Measurements from ENCODE around the gene SSTR5.

Gene SSTR5

GRCh38 chr16:1034230-1035065 is 38.1 kb upstream of the SSTR5 start:
- Histone ChIP-seq H3K27me3 (ENCODE audit: low read depth) (peaks cover 12% of the 10 kb centered on the region), H3K9me3 (no peaks in the 10 kb centered on the region), H3K36me3 (replicated peaks) (no peaks in the 10 kb centered on the region), H3K4me1 (no peaks in the 10 kb centered on the region), H3K4me3 (no peak overlapping the region)
- no peak for DNase-seq (ENCODE audit: low spot score in 2 of 2)
- in situ Hi-C loops (cut with MboI; ENCODE audit: low sequenced_read_pairs), result no loop called here

GRCh38 chr16:1035066-1035415 is 37.5 kb upstream of the SSTR5 start:
- H3K36me3 ChIP-seq (replicated peaks), result no peaks in the 10 kb centered on the region
- in situ Hi-C loops (cut with MboI; ENCODE audit: low sequenced_read_pairs), result no loop called here
- no peaks in the 10 kb centered on the region for H3K4me1 ChIP-seq
- no peaks in the 10 kb centered on the region for H3K9me3 ChIP-seq
- no peak for DNase-seq (ENCODE audit: low spot score in 2 of 2)
- H3K27me3 ChIP-seq (ENCODE audit: low read depth), result peaks cover 9% of the 10 kb centered on the region; the same call in 1 of the 2 replicates
- H3K4me3 ChIP-seq, result no peak overlapping the region

GRCh38 chr16:1036166-1036565 is 36.4 kb upstream of the SSTR5 start:
- Histone ChIP-seq H3K36me3 (replicated peaks) (no peaks in the 10 kb centered on the region), H3K4me3 (no peak overlapping the region), H3K4me1 (no peaks in the 10 kb centered on the region), H3K27me3 (ENCODE audit: low read depth) (peaks cover 9% of the 10 kb centered on the region; the same call in 1 of the 2 replicates), H3K9me3 (no peaks in the 10 kb centered on the region)
- in situ Hi-C loops (cut with MboI; ENCODE audit: low sequenced_read_pairs), result no loop called here
- DNase-seq (ENCODE audit: low spot score in 2 of 2), result no peak

- no peak overlapping the region for H3K4me3 ChIP-seq
- H3K9me3 ChIP-seq, result no peaks in the 10 kb centered on the region
- H3K4me1 ChIP-seq, result no peaks in the 10 kb centered on the region
- no peak for DNase-seq (ENCODE audit: low spot score in 2 of 2)
- H3K36me3 ChIP-seq (replicated peaks), result no peaks in the 10 kb centered on the region
- in situ Hi-C loops (cut with MboI; ENCODE audit: low sequenced_read_pairs), result no loop called here
- H3K27me3 ChIP-seq (ENCODE audit: low read depth), result peaks cover 9% of the 10 kb centered on the region; the same call in 1 of the 2 replicates
Observed at GRCh38 chr16:1036726-1037393, 35.7 kb upstream of the SSTR5 start.

- H3K4me3 ChIP-seq, result no peak overlapping the region
- peaks cover 9% of the 10 kb centered on the region; the same call in 1 of the 2 replicates for H3K27me3 ChIP-seq (ENCODE audit: low read depth)
- no peaks in the 10 kb centered on the region; the same call in 1 of the 2 replicates for H3K9me3 ChIP-seq
- no peaks in the 10 kb centered on the region for H3K36me3 ChIP-seq (replicated peaks)
- no peaks in the 10 kb centered on the region for H3K4me1 ChIP-seq
- in situ Hi-C loops (cut with MboI; ENCODE audit: low sequenced_read_pairs), result no loop called here
- DNase-seq (ENCODE audit: low spot score in 2 of 2), result no peak
Observed at GRCh38 chr16:1037394-1038257, 34.9 kb upstream of the SSTR5 start.

GRCh38 chr16:1038932-1039331 is 33.6 kb upstream of the SSTR5 start:
- H3K27me3 ChIP-seq (ENCODE audit: low read depth), result peaks cover 9% of the 10 kb centered on the region; the same call in 1 of the 2 replicates
- H3K9me3 ChIP-seq, result no peaks in the 10 kb centered on the region; the same call in 1 of the 2 replicates
- H3K4me1 ChIP-seq, result no peaks in the 10 kb centered on the region
- H3K36me3 ChIP-seq (replicated peaks), result no peaks in the 10 kb centered on the region
- no peak overlapping the region for H3K4me3 ChIP-seq
- no peak for DNase-seq (ENCODE audit: low spot score in 2 of 2)
- in situ Hi-C loops (cut with MboI; ENCODE audit: low sequenced_read_pairs), result no loop called here

GRCh38 chr16:1039762-1040161 is 32.8 kb upstream of the SSTR5 start:
- Histone ChIP-seq H3K36me3 (replicated peaks) (no peaks in the 10 kb centered on the region), H3K4me3 (no peak overlapping the region), H3K4me1 (peaks cover 3% of the 10 kb centered on the region; the same call in 1 of the 2 replicates), H3K9me3 (no peaks in the 10 kb centered on the region; the same call in 1 of the 2 replicates), H3K27me3 (ENCODE audit: low read depth) (peaks cover 9% of the 10 kb centered on the region; the same call in 1 of the 2 replicates)
- DNase-seq (ENCODE audit: low spot score in 2 of 2), result no peak
- in situ Hi-C loops (cut with MboI; ENCODE audit: low sequenced_read_pairs), result no loop called here

GRCh38 chr16:1040346-1040745 is 32.2 kb upstream of the SSTR5 start:
- DNase-seq (ENCODE audit: low spot score in 2 of 2), result no peak
- Histone ChIP-seq H3K27me3 (ENCODE audit: low read depth) (peaks cover 9% of the 10 kb centered on the region; the same call in 1 of the 2 replicates), H3K9me3 (no peaks in the 10 kb centered on the region; the same call in 1 of the 2 replicates), H3K36me3 (replicated peaks) (no peaks in the 10 kb centered on the region), H3K4me3 (no peak overlapping the region), H3K4me1 (peaks cover 3% of the 10 kb centered on the region; the same call in 1 of the 2 replicates)
- in situ Hi-C loops (cut with MboI; ENCODE audit: low sequenced_read_pairs), result no loop called here

- no peak for DNase-seq (ENCODE audit: low spot score in 2 of 2)
- H3K4me1 ChIP-seq, result peaks cover 3% of the 10 kb centered on the region; the same call in 1 of the 2 replicates
- in situ Hi-C loops (cut with MboI; ENCODE audit: low sequenced_read_pairs), result no loop called here
- H3K9me3 ChIP-seq, result no peaks in the 10 kb centered on the region; the same call in 1 of the 2 replicates
- H3K36me3 ChIP-seq (replicated peaks), result no peaks in the 10 kb centered on the region
- H3K27me3 ChIP-seq (ENCODE audit: low read depth), result peaks cover 9% of the 10 kb centered on the region; the same call in 1 of the 2 replicates
- H3K4me3 ChIP-seq, result no peak overlapping the region
Observed at GRCh38 chr16:1042049-1042744, 30.4 kb upstream of the SSTR5 start.

- in situ Hi-C loops (cut with MboI; ENCODE audit: low sequenced_read_pairs), result no loop called here
- H3K4me3 ChIP-seq, result no peak overlapping the region
Observed at GRCh38 chr16:1042866-1043265, 29.7 kb upstream of the SSTR5 start.

GRCh38 chr16:1043881-1044451 is 28.6 kb upstream of the SSTR5 start:
- Histone ChIP-seq H3K27me3 (ENCODE audit: low read depth) (no peaks in the 10 kb centered on the region), H3K4me3 (no peak overlapping the region), H3K4me1 (peaks cover 6% of the 10 kb centered on the region), H3K9me3 (no peaks in the 10 kb centered on the region; the same call in 1 of the 2 replicates), H3K36me3 (replicated peaks) (no peaks in the 10 kb centered on the region)
- in situ Hi-C loops (cut with MboI; ENCODE audit: low sequenced_read_pairs), result no loop called here
- no peak for DNase-seq (ENCODE audit: low spot score in 2 of 2)

More at GRCh38 chr16:1042866-1043265, 29.7 kb upstream of the SSTR5 start:
- no peak for DNase-seq (ENCODE audit: low spot score in 2 of 2)
- Histone ChIP-seq H3K36me3 (replicated peaks) (no peaks in the 10 kb centered on the region), H3K4me1 (peaks cover 3% of the 10 kb centered on the region), H3K9me3 (no peaks in the 10 kb centered on the region; the same call in 1 of the 2 replicates), H3K27me3 (ENCODE audit: low read depth) (peaks cover 5% of the 10 kb centered on the region; the same call in 1 of the 2 replicates)

GRCh38 chr16:1044460-1045309 is 27.9 kb upstream of the SSTR5 start:
- in situ Hi-C loops (cut with MboI; ENCODE audit: low sequenced_read_pairs), result loop anchor here (5.0 kb wide), 1 partner anchor 237 kb away; no protein-coding TSS in a partner anchor
- Histone ChIP-seq H3K36me3 (replicated peaks) (no peaks in the 10 kb centered on the region), H3K9me3 (no peaks in the 10 kb centered on the region; the same call in 1 of the 2 replicates), H3K4me3 (no peak overlapping the region), H3K27me3 (ENCODE audit: low read depth) (no peaks in the 10 kb centered on the region), H3K4me1 (peaks cover 6% of the 10 kb centered on the region)
- no peak for DNase-seq (ENCODE audit: low spot score in 2 of 2)

Measured in HAP-1 (cell line).